NCI-H2196 treated with DMSO at 0.1 percent for 48 hours (cell line): ENCODE data around the gene CDC26.
A peak's percentile ranks its signal among the peaks of the same experiment; 100 is the strongest.

Source experiments
- DNase-seq: peaks from one replicate; lab custom pipeline; 2025; ENCODE audit not compliant: unreplicated experiment; lab: John Stamatoyannopoulos, UW

The CDC26 gene

DNA sequence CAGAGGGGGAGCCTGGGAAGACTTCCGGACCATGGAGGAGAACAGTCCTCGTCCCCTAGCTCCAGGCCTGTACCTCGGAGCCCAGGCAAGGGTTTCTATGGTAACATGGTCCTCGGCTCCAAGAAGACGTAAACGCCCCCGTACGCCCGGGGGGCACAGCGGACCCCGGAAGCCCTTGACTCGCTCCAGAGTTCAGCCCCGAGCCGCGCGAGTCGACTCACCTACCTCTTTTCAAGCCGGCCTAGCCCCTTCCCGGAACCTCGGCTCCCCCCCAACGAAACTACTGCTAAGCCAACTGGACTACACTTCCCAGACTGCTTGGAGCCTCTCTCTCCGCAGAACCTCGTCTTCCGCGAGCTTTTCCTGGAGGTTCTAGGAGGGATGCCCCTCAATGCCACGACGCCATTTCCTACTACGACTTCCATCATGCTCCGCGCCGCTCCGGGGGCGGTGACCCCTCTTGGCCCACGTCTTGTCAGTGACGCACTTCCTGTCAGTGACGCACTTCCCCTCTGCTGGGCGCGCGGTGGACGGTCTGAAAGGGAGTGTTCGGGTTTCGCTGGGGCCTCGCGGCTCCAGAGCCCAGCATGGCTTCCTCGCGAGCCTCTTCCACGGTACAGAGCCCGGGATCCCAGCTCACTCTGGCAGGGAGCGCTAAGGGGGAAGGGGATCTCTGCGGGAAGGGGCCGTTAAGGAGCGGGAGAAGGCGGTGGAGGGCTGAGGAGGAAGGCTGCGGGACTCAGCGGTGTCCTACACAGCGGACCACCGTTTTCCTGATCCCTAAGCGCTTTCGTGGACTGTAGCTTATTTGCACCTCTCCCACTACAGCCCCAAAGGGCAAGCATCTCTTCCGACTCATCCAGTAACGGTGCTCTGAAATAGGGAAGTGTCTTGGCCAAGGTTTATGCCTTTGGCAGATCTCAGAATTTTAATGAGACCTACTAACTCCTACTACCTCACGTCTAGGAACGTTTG lies at the start of gene CDC26, which contains the start of gene PRPF4:
Gene CDC26 (minus strand): TSS at position 416 of the 975 bp plus-strand sequence. CDS start 3,065 bp downstream, outside the sequence.
Gene PRPF4 (plus strand): TSS at position 502 of the 975 bp plus-strand sequence. CDS start 86 bp downstream, at position 588.
- DNase-seq: peak; percentile 94

DNA sequence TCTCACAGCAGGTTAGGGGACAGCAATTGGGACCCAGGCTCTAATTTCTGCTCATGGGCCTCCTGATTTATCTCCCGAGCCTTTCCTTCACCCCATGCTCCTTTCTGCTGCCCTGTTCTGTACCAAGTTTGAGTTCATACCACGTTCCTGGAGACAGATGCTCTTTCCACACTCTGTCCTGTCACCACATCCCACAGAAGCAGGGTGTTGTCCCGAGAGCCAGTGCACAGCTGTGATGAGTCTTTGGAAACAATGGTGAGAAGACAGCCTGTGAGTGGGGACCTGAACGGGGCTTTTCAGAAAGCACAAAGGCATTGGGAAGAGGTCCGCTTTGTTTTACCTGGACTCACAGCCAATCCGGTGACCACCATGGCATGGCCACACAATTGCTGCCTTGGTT lies 47.3 kb upstream of the CDC26 start:
- DNase-seq: no peak

GRCh38 chr9:113320051-113320450 lies 44.7 kb upstream of the CDC26 start:
- no peak for DNase-seq

GRCh38 chr9:113319054-113319453 lies 43.7 kb upstream of the CDC26 start:
- no peak for DNase-seq

DNA sequence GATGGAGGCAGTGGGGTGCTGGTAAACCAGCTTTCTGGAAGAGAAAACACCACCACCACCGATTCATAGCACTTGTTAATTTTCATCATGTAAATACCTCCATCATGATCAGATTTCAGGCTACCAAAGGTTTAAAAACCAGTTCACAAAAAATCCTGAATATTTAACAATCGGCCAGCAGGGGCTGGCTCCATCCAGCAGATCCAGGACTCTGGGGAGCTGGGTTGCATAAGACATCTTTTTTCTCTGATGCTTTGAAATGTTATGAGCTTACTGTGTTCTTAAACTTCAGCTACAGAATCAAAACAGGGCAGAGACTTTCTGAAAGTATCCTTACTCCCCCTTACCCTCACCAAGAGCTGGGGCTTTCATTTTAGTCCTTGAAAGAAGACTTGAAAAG lies 42.4 kb upstream of the CDC26 start:
- no peak for DNase-seq

- DNase-seq: no peak
Observed at GRCh38 chr9:113316030-113316429, 40.7 kb upstream of the CDC26 start.

- no peak for DNase-seq
Observed at GRCh38 chr9:113315231-113315630, 39.9 kb upstream of the CDC26 start.

- DNase-seq: no peak
Observed at GRCh38 chr9:113313261-113313660, 37.9 kb upstream of the CDC26 start.

DNA sequence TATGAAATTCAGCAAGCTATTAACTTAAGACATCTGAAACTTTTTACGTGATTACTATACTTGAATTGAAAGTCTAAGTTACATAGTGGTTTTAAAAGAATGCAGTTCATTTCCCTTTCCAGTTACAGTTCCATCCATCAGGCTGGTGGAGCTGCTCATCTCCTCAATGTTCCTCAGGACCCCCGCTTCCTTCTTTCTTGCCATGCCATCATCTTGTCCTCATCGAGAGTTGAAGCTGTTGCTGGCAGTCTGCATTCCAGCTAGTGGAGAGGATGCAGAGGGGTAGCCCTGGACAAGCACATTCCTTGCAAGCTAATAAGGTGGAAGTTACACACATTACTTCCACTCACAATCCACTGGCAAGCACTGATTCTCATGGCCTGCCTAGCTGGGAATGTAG lies 36.6 kb upstream of the CDC26 start:
- DNase-seq: no peak

GRCh38 chr9:113310538-113310937 lies 35.2 kb upstream of the CDC26 start:
- DNase-seq: no peak

DNA sequence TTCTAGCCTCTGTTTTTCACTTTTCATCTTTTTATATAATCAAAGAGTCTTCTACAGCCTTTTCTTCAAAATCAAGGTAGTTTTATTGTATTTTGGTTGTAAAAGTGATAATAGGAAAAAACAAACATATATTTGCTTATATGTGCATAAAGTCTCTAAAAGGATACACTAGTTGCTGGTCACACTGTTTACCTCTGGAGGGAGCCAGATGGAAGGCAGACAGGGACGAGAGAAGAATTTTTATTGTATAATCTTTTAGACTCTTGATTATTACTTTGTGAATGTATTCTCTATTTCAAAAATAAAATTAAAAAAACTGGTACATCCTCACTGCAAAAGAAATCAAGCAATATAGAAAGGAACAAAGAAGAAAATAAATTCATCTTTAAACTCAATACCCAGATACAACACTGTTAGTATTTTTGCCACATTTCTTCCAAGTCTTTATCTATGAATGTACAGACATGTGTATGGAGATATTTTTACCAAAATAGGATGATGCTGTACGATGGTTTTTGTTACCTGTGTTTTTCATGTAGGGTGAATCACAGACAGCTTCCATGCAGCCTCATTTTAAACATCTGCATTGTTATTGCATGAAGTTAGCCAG lies 33.9 kb upstream of the CDC26 start:
- DNase-seq: peak; percentile 11

DNA sequence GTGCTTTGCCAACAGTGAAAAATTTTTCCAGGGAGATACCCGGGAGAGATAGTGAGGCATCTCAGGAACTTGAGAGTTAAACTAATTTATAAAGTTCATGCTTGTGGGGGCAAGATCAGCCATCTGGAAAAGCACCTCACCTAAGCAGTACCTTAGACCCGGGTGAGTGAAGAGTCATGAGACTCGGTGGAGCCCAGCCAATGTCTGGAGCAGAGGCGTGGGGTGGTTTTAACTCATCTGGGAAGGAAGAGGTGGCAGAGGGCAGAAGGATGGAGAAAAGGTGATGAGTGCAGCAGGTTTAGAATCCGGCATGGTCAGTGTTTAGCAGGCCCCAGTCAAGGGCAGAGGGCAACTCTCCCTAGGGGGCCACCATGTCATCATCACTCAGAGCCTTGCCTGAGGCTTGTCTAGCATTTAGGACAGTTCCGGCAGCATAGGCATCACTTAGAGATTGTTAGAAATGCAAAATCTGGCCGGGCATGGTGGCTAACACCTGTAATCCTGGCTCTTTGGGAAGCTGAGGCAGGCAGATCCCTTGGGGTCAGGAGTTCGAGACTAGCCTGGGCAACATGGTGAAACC lies 32.1 kb upstream of the CDC26 start:
- no peak for DNase-seq

GRCh38 chr9:113306566-113306965 lies 31.2 kb upstream of the CDC26 start:
- no peak for DNase-seq

DNA sequence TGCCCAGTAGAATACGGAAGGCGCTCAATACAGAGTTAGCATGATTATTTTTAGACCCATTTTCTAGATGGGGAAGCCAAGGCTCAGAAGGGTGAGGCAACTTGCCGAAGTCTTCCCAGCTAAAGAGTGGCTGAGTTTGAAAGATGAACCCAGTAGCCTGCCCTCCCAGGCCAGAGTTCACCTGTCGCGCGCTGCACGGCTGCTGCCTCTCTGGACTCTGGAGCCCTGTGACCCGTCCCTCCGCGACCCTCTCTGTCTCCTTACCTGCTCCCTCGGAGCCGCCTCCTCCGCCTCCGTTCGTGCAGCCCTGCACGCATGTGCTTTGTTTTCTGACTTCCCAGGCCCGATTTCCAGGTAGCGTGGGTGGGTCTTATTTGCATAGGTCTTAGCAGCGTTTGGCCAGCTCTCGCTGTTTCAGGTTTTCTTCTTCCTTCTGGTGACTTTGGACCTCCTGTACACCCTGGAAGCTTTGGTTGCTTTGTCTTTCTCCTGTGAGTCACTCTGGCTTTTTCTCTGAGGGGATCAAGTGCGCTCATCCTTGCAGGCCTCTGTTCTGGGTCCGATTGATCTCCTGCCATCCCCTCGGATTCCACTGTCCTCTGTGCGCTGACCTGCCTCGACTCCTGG lies 27.5 kb upstream of the CDC26 start, which contains the start of gene RNF183:
Gene RNF183 (minus strand): TSS at position 585 of the 627 bp plus-strand sequence. CDS start 5,192 bp downstream, outside the sequence.
- DNase-seq: no peak

DNA sequence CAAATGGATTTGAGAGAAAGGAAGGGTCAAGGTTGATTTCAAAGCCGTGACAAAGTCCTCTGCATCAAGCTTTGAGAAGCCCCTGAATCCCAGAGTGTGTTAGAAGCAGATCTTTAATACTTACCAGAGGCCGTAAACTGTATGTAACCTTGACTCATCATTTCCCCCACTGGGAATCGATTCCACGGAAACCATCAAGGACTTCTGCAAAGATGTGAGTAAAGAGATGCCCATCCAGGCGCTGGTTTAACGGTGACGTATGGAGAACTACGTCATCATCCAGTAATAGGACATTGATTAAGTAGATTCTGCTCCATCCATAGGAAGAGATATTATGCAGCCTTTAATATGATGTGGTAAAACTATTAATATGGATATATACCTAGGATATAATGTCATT lies 26.2 kb upstream of the CDC26 start:
- no peak for DNase-seq

GRCh38 chr9:113299800-113300292 lies 24.5 kb upstream of the CDC26 start:
- DNase-seq: peak; percentile 69

GRCh38 chr9:113298924-113299770 lies 23.8 kb upstream of the CDC26 start:
- DNase-seq: peak; percentile 75

DNA sequence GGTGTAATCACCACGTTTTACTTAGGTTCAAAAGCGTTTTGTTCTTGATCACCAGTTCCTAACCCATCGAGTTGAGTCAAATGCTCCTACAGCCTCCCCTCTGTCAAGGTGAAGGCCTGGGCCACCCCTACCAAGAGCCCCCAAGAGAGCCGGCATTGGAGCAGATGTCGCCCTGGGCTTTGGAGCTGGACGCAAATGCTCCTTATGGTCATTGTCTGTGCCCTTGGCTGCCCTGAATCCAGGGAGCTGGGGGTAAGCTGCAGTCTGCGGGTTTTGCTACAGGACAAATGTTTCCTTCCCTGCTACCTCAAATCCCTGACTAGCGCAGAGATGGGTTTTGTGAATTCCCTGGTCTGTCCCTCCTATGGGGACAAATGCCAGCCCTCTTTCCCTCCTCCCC lies 22.9 kb upstream of the CDC26 start:
- no peak for DNase-seq

GRCh38 chr9:113296796-113297558 lies 21.6 kb upstream of the CDC26 start:
- DNase-seq: no peak
